ENCODE measurements around the gene IL20RA.

- TF ChIP-seq, protein P1, sequence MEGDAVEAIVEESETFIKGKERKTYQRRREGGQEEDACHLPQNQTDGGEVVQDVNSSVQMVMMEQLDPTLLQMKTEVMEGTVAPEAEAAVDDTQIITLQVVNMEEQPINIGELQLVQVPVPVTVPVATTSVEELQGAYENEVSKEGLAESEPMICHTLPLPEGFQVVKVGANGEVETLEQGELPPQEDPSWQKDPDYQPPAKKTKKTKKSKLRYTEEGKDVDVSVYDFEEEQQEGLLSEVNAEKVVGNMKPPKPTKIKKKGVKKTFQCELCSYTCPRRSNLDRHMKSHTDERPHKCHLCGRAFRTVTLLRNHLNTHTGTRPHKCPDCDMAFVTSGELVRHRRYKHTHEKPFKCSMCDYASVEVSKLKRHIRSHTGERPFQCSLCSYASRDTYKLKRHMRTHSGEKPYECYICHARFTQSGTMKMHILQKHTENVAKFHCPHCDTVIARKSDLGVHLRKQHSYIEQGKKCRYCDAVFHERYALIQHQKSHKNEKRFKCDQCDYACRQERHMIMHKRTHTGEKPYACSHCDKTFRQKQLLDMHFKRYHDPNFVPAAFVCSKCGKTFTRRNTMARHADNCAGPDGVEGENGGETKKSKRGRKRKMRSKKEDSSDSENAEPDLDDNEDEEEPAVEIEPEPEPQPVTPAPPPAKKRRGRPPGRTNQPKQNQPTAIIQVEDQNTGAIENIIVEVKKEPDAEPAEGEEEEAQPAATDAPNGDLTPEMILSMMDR (IDR thresholded peaks at IDR 0.05; ENCODE audit: extremely low read depth in 1 of 2, insufficient read depth in 1 of 2, low read depth in 1 of 2, low read length in 2 of 2): no peak
- TF ChIP-seq POLR2A (IDR thresholded peaks at IDR 0.05; ENCODE audit: low read depth, low read length): no peak
- no peak for TF ChIP-seq POLR2AphosphoS5 (IDR thresholded peaks at IDR 0.05; ENCODE audit: insufficient read depth, low read depth, low read length)
- TF ChIP-seq MYC (IDR thresholded peaks at IDR 0.05; ENCODE audit: low read depth, low read length): no peak
- no peak for TF ChIP-seq EZH2 (IDR thresholded peaks at IDR 0.05; ENCODE audit: borderline replicate concordance, low read depth, low read length, severe bottlenecking)
- TF ChIP-seq, protein P2, sequence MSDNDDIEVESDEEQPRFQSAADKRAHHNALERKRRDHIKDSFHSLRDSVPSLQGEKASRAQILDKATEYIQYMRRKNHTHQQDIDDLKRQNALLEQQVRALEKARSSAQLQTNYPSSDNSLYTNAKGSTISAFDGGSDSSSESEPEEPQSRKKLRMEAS (IDR thresholded peaks at IDR 0.05; ENCODE audit: insufficient read depth, insufficient read length): no peak
Observed at GRCh38 chr6:137033828-137034227, 10.9 kb downstream of the IL20RA start.

Measured in endothelial cell of umbilical vein (primary cell).